NCI-H1092 treated with DMSO at 0.1 percent for 48 hours (cell line): ENCODE measurements around the gene ITSN1.
A peak's percentile ranks its signal among the peaks of the same experiment; 100 is the strongest.

Experiments
- DNase-seq: peaks from one replicate; lab custom pipeline; 2025; lab: John Stamatoyannopoulos, UW

Gene ITSN1

DNA sequence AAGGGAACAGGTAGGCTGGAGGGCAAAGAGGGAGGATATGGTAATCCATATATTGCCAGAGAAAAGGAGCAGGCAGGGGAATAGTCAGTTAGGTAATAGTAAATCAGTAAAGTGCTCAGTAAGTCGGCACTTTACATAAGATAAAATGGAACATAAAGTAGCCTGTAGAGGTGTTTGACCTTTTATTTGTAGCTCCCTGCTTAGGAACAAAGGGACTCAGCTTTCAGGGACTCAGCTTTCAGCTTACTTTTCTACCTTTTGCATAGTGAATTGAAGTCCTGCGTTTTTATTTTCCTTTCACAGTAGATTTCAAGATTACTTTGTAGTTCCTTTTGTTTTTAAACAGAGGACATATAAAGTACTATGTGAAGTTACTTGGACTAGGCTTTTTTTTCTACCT, 87.3 kb downstream of the ITSN1 start:
- DNase-seq = no peak

DNA sequence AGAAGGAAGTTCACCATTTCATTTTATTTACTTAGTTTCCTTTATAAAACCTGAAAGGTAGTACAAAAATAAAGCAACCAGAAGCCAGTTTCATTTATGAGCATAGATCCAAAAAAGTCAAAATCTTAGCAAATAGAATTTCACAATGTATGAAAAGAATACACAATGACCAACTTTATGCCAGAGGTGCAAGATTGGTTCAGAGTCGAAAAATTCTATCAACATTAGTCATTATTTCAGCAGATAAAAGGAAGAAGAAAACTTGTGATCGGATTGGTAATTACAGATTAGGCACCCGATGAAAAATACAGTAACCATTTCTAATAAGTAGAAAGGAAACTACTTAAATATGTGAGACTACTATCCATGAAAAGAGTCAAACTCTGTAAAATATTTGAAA, 89.1 kb downstream of the ITSN1 start:
- no peak for DNase-seq

DNA sequence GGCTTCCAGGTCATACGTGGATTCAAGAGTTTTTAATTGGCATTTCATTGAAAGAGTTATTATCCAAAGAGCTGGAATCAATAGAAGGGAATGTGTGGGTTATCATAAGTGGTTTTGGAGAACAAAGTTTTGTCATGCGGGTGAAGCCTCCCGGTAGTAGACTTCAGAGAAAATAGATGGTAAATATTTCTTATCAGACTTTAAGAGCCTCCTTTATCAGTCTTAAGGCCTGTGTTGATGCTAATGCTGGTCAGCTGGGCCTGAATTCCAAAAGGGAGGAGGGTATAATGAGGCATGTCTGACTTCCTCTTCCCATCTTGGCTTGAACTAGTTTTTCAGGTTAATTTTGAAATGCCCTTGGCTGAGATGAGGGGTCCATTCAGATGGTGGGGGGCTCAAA, 89.7 kb downstream of the ITSN1 start:
- no peak for DNase-seq

DNA sequence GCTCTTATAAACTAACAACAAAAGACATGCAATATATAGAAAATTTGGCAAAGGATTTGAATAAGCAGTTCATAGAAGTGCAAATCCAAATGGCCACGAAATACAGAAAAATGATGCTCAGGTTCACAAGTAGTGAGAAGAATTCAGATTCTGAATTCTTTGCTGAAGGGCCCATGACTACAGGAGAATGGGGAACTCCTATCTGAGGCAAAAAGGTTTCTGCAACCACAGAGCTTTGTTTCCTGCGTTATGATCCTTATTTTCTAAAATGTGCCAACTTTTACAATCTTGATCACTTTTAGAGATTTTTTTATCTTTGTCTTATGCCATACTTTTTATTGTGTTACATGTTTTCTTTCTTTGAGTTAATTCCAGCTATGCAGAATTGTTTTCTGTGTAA, 91.3 kb downstream of the ITSN1 start:
- no peak for DNase-seq

DNA sequence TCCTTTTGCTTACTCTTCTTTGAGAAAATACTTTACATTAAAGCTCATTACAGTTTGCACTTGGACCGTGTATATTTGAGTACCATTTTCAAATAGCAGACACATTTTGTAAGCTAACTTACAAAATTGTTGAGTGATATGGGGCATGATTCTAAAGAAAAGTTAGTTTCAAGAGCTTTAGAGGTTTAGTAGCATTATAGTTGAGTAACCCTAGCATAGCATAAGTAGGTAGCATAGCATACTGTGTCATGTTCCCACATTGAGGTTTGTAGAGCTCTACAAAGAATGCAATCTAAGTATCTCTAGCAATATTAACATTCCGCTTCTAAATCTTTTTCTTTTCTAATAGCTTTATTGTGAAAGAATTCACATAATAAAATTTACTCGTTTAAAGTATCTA, 92.0 kb downstream of the ITSN1 start:
- DNase-seq = no peak

DNA sequence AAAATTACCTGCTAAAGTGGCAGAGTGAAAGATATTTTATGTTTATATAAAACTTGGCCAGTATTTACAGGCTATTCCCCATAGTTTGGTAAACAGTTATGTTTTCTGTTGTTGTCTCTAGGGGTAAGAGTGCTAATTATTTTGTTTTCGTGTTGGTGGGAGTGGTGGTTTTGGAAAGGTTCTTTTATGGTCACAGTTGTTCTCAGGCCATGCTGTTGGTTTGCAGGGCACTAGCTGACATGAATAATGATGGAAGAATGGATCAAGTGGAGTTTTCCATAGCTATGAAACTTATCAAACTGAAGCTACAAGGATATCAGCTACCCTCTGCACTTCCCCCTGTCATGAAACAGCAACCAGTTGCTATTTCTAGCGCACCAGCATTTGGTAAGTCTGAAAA, 92.5 kb downstream of the ITSN1 start:
- DNase-seq = no peak

DNA sequence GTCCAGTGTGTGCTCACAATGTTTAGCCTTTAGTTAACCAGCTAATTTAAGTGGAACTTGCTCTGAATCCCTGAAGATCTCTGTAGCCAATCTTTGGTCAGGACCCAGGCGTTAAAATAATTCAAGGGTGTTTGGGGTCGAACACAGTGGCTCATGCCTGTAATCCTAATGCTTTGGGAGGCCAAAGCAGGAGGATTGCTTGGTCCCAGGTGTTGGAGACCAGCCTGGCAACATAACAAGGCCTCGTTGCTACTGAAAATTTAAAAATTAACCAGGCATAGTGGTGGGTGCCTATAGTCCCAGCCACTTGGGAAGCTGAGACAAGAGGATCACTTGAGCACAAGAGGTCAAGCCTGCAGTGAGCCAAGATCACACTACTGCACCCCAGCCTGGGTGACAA, 94.3 kb downstream of the ITSN1 start:
- no peak for DNase-seq

DNA sequence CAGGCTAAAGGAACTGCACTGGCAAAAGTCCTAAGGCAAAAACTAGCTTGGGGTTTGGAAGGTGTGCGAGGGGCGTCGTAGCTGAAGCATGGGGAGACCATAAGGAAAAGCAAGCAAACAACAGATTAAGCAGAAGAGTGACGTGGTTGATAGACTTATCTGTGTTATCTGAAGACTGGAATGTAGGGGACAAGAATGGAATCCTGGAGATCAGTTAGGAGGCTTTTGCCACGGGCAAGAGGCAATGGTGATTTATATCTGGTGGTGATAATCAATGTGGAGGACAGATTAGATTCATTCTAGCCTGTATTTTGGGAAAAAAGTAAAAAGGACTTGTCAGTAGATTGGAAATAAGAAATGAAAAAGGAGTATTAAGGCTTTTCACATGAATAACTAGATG, 97.4 kb downstream of the ITSN1 start:
- DNase-seq = no peak

DNA sequence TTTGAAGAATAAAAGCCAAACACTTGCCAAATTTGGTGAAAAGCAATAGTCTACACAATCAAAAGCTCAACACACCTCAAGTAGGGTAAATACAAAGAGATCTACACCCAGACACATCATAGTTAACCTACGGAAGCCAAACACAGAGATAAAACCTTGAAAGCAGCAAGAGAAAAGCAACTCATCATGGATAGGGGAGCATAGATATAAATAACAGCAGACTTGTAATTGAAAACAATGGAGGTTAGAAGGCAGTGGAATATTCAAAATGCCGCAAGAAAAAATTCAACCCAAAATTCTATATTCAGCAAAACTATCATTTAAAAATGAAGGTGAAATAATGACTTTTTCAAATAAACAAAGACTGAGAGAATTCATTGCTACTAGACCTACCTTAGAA, 105.1 kb downstream of the ITSN1 start:
- peak; percentile 3 for DNase-seq

DNA sequence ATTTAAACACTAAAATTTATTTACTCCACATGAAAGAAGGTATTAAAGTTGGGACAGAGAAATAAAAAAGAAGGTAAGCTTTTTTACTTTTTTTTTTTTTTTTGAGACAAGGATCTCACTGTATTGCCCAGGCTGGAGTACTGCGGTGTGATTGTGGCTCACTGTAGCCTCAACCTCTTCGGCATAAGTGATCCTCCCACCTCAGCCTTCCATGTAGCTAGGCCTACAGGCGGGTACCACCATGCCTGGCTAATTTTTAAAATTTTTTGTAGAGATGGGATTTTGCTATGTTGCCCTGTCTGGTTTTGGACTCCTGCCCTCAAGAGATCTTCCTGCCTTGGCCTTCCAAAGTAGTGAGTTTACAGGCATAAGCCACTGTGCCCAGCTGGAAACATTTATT, 106.6 kb downstream of the ITSN1 start:
- DNase-seq = no peak

DNA sequence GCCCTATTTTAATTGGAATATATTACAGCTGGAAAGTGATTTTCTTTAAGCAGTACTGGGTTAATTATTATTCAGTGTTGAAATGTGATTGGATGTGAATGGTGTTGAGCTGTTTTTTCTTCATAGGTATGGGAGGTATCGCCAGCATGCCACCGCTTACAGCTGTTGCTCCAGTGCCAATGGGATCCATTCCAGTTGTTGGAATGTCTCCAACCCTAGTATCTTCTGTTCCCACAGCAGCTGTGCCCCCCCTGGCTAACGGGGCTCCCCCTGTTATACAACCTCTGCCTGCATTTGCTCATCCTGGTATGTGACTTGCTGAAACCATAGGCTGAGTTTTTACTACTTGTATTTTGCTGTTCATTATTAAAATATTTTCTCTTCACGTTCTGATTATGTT, 107.7 kb downstream of the ITSN1 start:
- DNase-seq = no peak

DNA sequence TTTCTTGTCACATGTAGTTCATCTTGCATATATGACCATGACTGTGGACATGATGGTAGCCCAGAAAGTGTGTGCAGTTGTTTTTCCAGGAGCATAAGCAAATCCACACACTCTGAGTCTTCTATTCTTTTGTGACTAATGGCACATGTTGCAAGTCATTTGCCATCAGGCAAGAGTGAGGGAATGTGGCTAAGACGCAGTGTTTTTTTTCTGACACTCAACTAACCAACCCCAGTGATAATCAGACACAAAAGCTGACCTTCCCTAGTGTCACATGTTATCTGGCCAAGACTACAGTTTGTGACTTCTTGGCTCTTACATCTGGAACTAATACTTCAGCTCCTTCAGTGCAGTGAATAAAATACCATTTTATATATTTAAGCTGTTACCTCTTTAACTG, 108.8 kb downstream of the ITSN1 start:
- no peak for DNase-seq

DNA sequence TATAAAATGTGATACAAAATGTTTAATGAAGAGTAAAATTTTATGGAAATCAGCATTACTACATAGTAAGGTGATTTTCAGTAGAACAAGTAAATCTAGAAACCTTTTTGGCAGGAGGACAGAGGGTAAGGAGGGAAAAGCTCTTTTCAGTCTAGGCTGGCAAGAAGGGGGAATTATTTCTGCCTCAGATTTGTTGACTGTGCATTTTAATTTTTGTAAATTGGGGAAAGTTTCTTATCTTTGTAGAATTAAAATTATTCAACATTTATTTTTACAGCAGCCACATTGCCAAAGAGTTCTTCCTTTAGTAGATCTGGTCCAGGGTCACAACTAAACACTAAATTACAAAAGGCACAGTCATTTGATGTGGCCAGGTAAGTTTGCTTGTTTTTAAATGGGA, 109.2 kb downstream of the ITSN1 start:
- no peak for DNase-seq

DNA sequence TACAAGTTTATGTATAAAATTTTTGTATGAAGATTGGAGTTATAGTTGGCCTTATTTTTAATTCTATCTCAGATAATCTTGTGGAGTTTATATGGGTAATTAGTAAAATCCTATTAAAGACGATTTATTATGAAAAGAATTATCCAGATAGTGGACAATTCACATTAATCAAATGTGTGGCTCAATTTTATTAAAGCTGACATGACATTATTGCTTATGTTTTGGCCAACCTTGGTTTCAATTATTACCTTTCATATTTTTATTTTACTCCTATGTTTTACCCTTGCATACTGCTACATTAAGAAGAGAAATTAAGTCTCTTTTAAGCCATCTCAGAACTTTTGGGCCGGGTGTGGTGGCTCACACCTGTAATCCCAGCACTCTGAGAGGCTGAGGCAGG, 110.0 kb downstream of the ITSN1 start:
- no peak for DNase-seq

DNA sequence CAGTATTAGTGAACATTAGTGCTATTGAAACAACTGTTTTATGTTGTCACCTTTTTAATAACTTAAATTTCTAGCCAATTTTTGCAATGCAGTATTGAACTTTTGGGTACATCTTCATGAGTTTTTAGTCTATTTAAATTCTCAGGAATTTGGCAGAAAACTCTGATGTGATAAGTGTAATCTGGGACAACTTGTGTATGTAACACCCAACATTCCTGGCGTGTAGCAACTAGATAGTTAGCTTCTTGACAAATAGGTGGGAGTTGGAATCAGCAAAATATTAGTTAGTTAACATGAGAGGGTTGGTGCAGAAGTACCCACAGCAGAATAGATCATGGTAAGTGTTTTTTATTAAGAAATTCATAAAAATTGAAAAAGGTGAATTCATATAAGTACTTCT, 111.6 kb downstream of the ITSN1 start:
- DNase-seq = no peak

DNA sequence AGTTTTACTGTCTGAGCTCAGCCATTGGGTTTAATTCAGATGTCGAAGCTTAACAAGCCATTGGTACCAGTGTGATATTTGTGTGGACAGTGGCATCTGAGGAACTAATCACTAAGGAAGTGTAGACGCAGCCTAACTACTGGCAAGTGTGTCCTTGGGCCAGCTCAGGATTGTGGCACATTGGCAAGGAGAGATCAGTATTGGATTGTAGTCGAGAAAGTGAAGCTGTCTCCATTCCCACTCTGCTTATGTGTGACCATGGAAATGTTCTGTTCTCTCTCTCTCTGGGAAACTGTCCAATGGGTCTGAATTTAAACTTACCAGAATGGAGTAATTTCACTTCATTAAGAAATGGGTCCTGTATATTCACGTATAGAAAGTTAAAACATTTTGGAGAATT, 112.2 kb downstream of the ITSN1 start:
- no peak for DNase-seq

DNA sequence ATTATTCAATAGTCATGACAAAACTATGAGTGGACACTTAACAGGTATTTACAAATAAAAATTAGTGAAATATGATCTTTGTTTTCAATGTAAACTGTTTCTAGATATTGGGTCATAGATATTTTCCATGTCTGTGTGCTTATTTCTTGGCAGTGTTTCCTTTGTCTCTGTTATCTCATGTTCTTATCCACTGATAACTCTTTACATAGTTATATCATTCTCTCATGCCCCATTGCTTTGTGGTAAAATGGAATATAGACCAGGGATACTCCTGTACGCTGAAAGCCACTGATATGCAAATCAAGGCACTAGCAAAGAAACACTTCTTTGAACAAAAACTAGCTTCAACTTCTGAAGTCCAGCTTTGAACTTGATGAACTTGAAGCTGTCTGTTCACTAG, 113.1 kb downstream of the ITSN1 start:
- no peak for DNase-seq

DNA sequence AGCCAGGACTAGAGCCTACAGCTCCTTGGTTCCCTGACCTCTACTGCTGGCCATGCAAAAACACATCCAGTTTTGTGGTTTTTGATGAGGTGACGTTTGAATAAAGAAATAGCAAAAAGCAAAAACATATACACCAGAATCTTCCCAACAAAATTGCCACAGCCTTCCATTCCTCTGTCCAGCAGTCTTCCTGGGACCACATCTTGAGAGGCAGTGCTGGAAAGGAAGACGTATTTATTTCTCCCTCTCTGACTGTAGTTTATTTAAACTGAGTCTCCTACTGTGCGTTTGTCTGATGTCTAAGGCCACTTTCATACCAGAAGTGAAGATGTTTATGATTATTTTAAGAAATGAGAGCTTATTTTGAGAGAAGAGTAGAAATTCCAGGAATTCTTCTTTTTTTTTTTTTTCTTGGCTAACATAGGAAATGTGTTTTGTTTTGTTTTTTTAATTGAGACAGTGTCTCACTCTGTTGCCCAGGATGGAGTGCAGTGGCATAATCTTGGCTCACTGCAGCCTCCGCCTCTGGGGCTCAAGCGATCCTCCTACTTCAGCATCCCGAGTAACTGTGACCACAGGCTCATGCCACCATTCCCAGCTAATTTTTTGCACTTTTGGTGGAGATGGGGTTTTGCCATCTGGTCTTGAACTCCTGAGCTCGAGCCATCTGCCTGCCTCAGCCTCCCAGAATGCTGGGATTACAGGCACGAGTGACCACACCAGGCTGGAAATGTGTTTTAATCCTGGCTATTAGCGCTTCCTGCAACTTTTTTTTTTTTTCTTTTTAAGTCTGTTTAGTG, 118.5 kb downstream of the ITSN1 start:
- no peak for DNase-seq

DNA sequence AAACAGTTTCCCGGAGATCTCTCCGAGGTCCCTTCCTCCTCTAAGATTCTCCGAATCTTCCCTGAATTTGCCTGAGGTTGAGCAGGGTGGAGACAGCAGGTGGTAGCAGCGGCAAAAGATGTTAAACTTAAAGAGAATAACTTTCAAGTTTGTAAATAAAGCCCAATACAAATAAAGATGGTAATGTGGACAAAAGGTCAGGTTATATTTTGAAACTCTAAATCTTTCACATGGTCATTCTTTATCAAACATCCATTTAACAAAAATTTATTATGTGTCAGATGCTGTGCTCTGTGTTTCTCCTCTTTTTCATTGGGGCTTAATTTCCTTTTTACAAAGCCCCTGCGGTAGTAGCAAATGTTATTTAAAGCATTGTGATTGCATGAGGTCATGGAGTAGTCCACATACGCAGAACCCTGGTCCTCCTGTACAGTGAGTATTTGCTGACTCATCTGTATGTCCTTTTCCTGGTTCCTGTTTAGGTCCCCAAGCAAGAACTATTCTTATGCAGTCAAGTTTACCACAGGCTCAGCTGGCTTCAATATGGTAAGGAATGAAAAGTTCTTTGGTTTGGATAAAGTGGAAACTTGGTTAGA, 119.2 kb downstream of the ITSN1 start:
- DNase-seq = no peak

DNA sequence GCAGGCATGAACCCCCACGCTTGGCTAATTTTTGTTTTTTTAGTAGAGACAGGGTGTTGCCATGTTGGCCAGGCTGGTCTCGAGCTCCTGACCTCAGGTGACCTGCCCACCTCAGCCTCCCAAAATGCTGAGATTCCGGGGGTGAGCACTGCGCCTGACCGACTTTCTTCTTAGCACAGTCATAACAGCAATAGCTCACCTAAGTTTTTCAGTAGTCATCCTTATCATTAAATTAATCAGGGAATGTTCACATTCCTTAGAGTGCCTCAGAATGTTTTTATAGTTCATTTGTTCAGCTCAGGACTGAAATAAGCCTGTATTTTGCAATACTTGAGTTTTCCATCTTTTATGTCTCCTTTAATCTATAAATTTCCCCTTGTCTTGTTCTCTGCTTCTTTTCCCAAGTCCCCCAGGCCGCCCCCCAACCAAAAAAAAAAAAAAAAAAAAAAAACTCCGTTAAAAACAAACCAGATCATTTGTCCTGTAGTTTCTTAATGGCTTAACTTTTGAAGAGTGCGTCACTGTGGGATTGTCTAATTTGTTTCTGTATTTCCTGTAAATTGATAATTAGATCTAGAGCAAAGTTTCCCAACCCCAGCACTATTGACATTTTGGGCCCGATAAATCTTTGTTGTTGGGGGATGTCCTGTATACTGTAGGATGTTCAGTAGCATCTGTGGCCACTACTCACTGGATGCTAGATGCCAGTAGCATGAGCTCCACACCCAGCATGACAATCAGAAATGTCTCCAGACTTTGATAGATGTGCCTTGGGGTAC, 120.7 kb downstream of the ITSN1 start:
- no peak for DNase-seq

DNA sequence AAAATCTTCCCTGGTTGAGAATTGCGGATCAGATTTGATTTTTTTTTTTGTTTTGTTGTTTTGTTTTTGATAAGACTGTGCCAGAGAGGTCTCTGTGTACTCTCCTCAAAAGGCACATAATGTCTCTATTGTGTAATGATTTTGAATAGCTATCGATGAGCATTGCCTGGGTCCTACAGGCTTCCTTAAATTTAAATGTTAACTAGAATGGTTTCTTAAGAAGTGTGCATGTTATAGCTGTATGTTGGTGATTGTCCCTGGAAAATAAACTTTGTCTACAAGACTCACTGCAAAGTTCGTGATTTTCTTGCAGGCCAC, 121.2 kb downstream of the ITSN1 start:
- DNase-seq = no peak

DNA sequence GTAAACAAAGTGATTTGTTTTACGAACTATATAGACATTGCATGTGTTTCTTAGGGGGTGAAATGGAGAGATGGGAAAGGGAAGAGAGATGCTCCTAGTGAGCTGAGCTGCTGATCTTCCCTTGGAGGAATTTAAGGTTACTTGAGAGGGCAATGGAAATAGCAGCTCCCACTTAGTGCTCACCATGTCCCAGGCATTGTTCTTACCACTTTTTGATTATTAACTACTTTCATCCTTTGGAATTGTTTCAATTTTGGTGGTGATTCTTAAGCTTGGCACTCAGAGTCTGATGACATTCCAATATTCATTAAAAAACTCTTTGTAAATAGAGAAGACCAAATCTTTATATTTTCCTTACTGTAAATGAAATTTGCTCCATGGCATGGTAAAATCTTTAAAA, 124.9 kb downstream of the ITSN1 start:
- DNase-seq = no peak

DNA sequence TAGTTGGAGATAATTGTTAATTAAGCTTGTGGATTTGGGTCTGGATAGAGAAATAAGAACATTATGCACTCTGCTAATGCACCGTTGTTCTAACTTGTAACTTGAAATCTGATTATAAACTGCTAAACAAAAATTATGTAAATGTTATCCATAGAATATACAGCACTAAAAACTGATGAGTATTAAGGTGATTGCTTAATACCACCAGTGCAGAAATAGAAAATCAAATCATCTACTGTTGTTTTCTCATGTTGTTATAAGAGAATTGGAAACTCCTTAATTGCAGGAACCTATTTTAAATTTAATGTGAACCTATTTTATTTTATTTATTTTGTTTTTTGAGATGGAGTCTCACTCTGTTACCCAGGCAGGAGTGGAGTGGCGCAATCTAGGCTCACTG, 125.7 kb downstream of the ITSN1 start:
- DNase-seq = no peak

DNA sequence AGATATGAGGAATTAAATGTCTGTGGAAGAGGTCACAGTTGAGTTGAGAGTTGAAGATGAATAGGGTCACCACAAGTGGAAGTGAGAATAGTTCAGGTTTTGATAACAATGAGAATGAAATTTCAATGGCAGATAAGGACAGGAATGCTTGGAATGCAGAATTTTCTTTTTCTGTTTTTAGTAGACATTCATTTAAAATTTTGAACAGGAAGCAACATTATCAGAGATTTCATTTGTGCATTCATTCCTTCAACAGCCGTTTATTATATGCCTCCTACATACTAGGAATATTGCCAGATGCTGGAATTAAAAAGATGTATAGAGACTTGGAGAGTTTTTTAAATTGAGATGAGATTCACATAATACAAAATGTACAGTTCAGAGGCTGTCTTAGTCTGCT, 126.8 kb downstream of the ITSN1 start:
- DNase-seq = no peak
